ENCODE results near the gene PDCD6IP. TPM values are rescaled to one million over a fixed set of nuclear protein-coding genes. Genes with fewer than 3 reads are reported as not detected.

Gene PDCD6IP
- total and polyA plus RNA-seq, 2 donors (not counting 1 experiment from before 2014, with no cell fraction given), result 99.4 to 146 TPM

GRCh38 chr3:33877187-33877586, 78.8 kb downstream of the PDCD6IP start:
- H3K36me3 ChIP-seq (ENCODE audit: control insufficient read depth, insufficient read depth, low read length), result no peaks in the 10 kb centered on the region
- no peaks in the 10 kb centered on the region for H4K20me1 ChIP-seq (ENCODE audit: control insufficient read depth, extremely low read depth, insufficient read depth, low read length)
- H3K9me3 ChIP-seq (ENCODE audit: control insufficient read depth, insufficient read depth, low read depth, low read length), result no peaks in the 10 kb centered on the region
- no peak overlapping the region for H2AFZ ChIP-seq (ENCODE audit: low read length)
- H3K27me3 ChIP-seq (ENCODE audit: control insufficient read depth, insufficient read depth, low read length), result no peaks in the 10 kb centered on the region
- H3K4me2 ChIP-seq (ENCODE audit: extremely low read depth, insufficient read depth, low read length), result no peak overlapping the region
- DNase-seq (ENCODE audit: low read depth in 2 of 2), result no peak
- H3K4me3 ChIP-seq (replicated peaks in 1 of 4; ENCODE audit: control extremely low read depth in 1 of 4, insufficient read depth in 1 of 4, low read depth in 3 of 4, low read length in 4 of 4), result no peak overlapping the region
- no peak overlapping the region for H3K9ac ChIP-seq (ENCODE audit: insufficient read depth, low read length)
- no peaks in the 10 kb centered on the region for H3K79me2 ChIP-seq (ENCODE audit: control insufficient read depth, insufficient read depth, low read length)
- TF ChIP-seq CTCF (conservative IDR thresholded peaks at IDR 0.05 in 1 of 2, IDR thresholded peaks at IDR 0.05 in 1 of 2; ENCODE audit: low read depth in 1 of 2, low read length in 2 of 2), result no peak
- no peak for TF ChIP-seq EZH2 (IDR thresholded peaks at IDR 0.05; ENCODE audit: low read length, missing control alignments)
- no peaks in the 10 kb centered on the region for H3K4me1 ChIP-seq (ENCODE audit: control insufficient read depth, extremely low read depth, insufficient read depth, low read length)
- H3K27ac ChIP-seq (ENCODE audit: insufficient read depth, low read length), result no peak overlapping the region

GRCh38 chr3:33879540-33879939, 81.1 kb downstream of the PDCD6IP start:
- H3K79me2 ChIP-seq (ENCODE audit: control insufficient read depth, insufficient read depth, low read length), result no peaks in the 10 kb centered on the region
- H3K9me3 ChIP-seq (ENCODE audit: control insufficient read depth, insufficient read depth, low read depth, low read length), result no peaks in the 10 kb centered on the region
- no peaks in the 10 kb centered on the region for H4K20me1 ChIP-seq (ENCODE audit: control insufficient read depth, extremely low read depth, insufficient read depth, low read length)
- no peaks in the 10 kb centered on the region for H3K36me3 ChIP-seq (ENCODE audit: control insufficient read depth, insufficient read depth, low read length)
- H3K4me1 ChIP-seq (ENCODE audit: control insufficient read depth, extremely low read depth, insufficient read depth, low read length), result no peaks in the 10 kb centered on the region
- TF ChIP-seq EZH2 (IDR thresholded peaks at IDR 0.05; ENCODE audit: low read length, missing control alignments), result no peak
- TF ChIP-seq CTCF (conservative IDR thresholded peaks at IDR 0.05 in 1 of 2, IDR thresholded peaks at IDR 0.05 in 1 of 2; ENCODE audit: low read depth in 1 of 2, low read length in 2 of 2), result no peak
- no peak overlapping the region for H2AFZ ChIP-seq (ENCODE audit: low read length)
- no peak overlapping the region for H3K9ac ChIP-seq (ENCODE audit: insufficient read depth, low read length)
- H3K4me3 ChIP-seq (replicated peaks in 1 of 4; ENCODE audit: control extremely low read depth in 1 of 4, insufficient read depth in 1 of 4, low read depth in 3 of 4, low read length in 4 of 4), result no peak overlapping the region
- no peak overlapping the region for H3K27ac ChIP-seq (ENCODE audit: insufficient read depth, low read length)
- no peak for DNase-seq (ENCODE audit: low read depth in 2 of 2)
- H3K27me3 ChIP-seq (ENCODE audit: control insufficient read depth, insufficient read depth, low read length), result no peaks in the 10 kb centered on the region
- no peak overlapping the region for H3K4me2 ChIP-seq (ENCODE audit: extremely low read depth, insufficient read depth, low read length)

GRCh38 chr3:33881156-33882064, 83.0 kb downstream of the PDCD6IP start:
- Histone ChIP-seq H3K4me1 (ENCODE audit: control insufficient read depth, extremely low read depth, insufficient read depth, low read length) (no peaks in the 10 kb centered on the region), H3K9me3 (ENCODE audit: control insufficient read depth, insufficient read depth, low read depth, low read length) (no peaks in the 10 kb centered on the region), H3K9ac (ENCODE audit: insufficient read depth, low read length) (no peak overlapping the region), H2AFZ (ENCODE audit: low read length) (no peak overlapping the region), H3K36me3 (ENCODE audit: control insufficient read depth, insufficient read depth, low read length) (no peaks in the 10 kb centered on the region), H3K27me3 (ENCODE audit: control insufficient read depth, insufficient read depth, low read length) (no peaks in the 10 kb centered on the region), H3K4me3 (replicated peaks in 1 of 4; ENCODE audit: control extremely low read depth in 1 of 4, insufficient read depth in 1 of 4, low read depth in 3 of 4, low read length in 4 of 4) (no peak overlapping the region), H4K20me1 (ENCODE audit: control insufficient read depth, extremely low read depth, insufficient read depth, low read length) (no peaks in the 10 kb centered on the region), H3K27ac (ENCODE audit: insufficient read depth, low read length) (no peak overlapping the region), H3K79me2 (ENCODE audit: control insufficient read depth, insufficient read depth, low read length) (no peaks in the 10 kb centered on the region), H3K4me2 (ENCODE audit: extremely low read depth, insufficient read depth, low read length) (no peak overlapping the region)
- DNase-seq (ENCODE audit: low read depth in 2 of 2), result no peak
- no peak for TF ChIP-seq EZH2 (IDR thresholded peaks at IDR 0.05; ENCODE audit: low read length, missing control alignments)
- TF ChIP-seq CTCF (conservative IDR thresholded peaks at IDR 0.05 in 1 of 2, IDR thresholded peaks at IDR 0.05 in 1 of 2; ENCODE audit: low read depth in 1 of 2, low read length in 2 of 2), result no peak
